DMS114 treated with DMSO at 0.1 percent for 48 hours (cell line): ENCODE data around the gene SMIM10L1.

Experiments used
- DNase-seq: peaks from one replicate; lab custom pipeline; 2025; ENCODE audit not compliant: unreplicated experiment; lab: John Stamatoyannopoulos, UW

The SMIM10L1 gene

GRCh38 chr12:11171145-11171968 lies at the start of gene SMIM10L1:
SMIM10L1 (plus strand) TSS chr12:11171194; CDS start chr12:11171357, 163 bp downstream.
- peak; percentile 88 for DNase-seq

- DNase-seq = no peak
These were observed 40.6 kb upstream of the SMIM10L1 start for GRCh38 chr12:11130382-11130781.

GRCh38 chr12:11130999-11131398 lies 40.0 kb upstream of the SMIM10L1 start:
- no peak for DNase-seq

GRCh38 chr12:11133162-11133561 lies 37.8 kb upstream of the SMIM10L1 start:
- DNase-seq = no peak

- no peak for DNase-seq
These were observed 37.2 kb upstream of the SMIM10L1 start for GRCh38 chr12:11133816-11134215.

GRCh38 chr12:11134305-11134704 lies 36.7 kb upstream of the SMIM10L1 start, which contains the start of gene TAS2R30:
TAS2R30 (minus strand) TSS chr12:11134644; CDS start chr12:11134244, 400 bp downstream.
- DNase-seq = no peak

GRCh38 chr12:11136075-11136474 lies 34.9 kb upstream of the SMIM10L1 start:
- no peak for DNase-seq

- no peak for DNase-seq
These were observed 27.6 kb upstream of the SMIM10L1 start for GRCh38 chr12:11143352-11143751.

- DNase-seq = no peak
These were observed 26.7 kb upstream of the SMIM10L1 start for GRCh38 chr12:11144297-11144696.

- DNase-seq = no peak
These were observed 23.6 kb upstream of the SMIM10L1 start for GRCh38 chr12:11147420-11147819.

GRCh38 chr12:11150832-11151231 lies 20.2 kb upstream of the SMIM10L1 start:
- no peak for DNase-seq

GRCh38 chr12:11152725-11153124 lies 18.3 kb upstream of the SMIM10L1 start:
- DNase-seq = no peak

- no peak for DNase-seq
These were observed 16.5 kb upstream of the SMIM10L1 start for GRCh38 chr12:11154400-11154925.

- DNase-seq = no peak
These were observed 12.0 kb upstream of the SMIM10L1 start for GRCh38 chr12:11158885-11159444.

- DNase-seq = no peak
These were observed 8.5 kb upstream of the SMIM10L1 start for GRCh38 chr12:11162502-11162901.

- no peak for DNase-seq
These were observed 6.6 kb upstream of the SMIM10L1 start for GRCh38 chr12:11164384-11164783.

- no peak for DNase-seq
These were observed 4.7 kb upstream of the SMIM10L1 start for GRCh38 chr12:11166300-11166699.

- DNase-seq = no peak
These were observed 217 bp upstream of the SMIM10L1 start for GRCh38 chr12:11170810-11171144.

- peak; percentile 61 for DNase-seq
These were observed 1.1 kb downstream of the SMIM10L1 start for GRCh38 chr12:11171969-11172675.

GRCh38 chr12:11174022-11174421 lies 3.0 kb downstream of the SMIM10L1 start:
- no peak for DNase-seq

- no peak for DNase-seq
These were observed 7.3 kb downstream of the SMIM10L1 start for GRCh38 chr12:11178250-11178649.

GRCh38 chr12:11182529-11182928 lies 11.5 kb downstream of the SMIM10L1 start:
- DNase-seq = no peak
